HG02642 (cell line): ENCODE measurements around the gene FAM216A.

Source experiments
- ATAC-seq: cut with Tn5 transposase; IDR thresholded peaks from one replicate; pipeline ENCODE4 v1.9.1; 2021; ENCODE audit warnings: mild to moderate bottlenecking; ENCODE audit not compliant: unreplicated experiment, poor library complexity

The FAM216A gene

GRCh38 chr12:110537605-110538409 lies 69.2 kb downstream of the FAM216A start:
- ATAC-seq: no peak

- no peak for ATAC-seq
These were observed 70.4 kb downstream of the FAM216A start for GRCh38 chr12:110538869-110539622.
